HG03095 (cell line): ENCODE data around the gene CORO1C.
"Not testable (repeated sequence)": the region's sequence is repeated elsewhere in the genome, so short reads cannot be mapped to it uniquely, and the experiment has no call there.

Source experiments
- ATAC-seq: cut with Tn5 transposase; IDR thresholded peaks from one replicate; pipeline ENCODE4 v1.9.1; 2021; ENCODE audit warnings: moderate library complexity; ENCODE audit not compliant: unreplicated experiment

Gene CORO1C

DNA sequence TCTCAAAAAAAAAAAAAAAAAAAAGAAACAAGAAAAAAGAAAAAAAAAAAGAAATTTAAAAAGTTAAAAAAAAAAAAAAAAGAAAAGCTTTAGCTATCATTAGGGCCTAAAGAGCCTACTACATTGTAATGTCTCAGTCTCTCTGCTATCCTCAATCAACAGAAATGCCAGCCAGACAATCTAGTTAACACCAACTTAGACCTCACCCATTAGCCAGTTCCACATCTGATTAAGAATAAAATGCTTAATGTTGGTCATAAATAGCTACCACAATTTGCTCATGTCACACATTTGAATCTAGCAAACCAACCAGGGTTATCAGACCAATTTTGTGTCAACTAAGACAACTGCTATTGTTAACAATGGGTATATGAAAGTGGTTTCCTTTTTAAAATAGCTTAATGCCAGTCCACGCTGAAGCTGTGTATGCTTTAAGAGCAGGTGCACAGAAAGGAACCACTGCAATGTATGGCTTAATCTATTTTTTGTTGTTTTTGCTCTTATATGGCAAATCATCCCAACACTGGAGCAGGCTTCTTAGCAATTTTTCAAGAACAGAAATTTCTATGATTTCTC lies 52.1 kb downstream of the CORO1C start:
- ATAC-seq, result no peak

DNA sequence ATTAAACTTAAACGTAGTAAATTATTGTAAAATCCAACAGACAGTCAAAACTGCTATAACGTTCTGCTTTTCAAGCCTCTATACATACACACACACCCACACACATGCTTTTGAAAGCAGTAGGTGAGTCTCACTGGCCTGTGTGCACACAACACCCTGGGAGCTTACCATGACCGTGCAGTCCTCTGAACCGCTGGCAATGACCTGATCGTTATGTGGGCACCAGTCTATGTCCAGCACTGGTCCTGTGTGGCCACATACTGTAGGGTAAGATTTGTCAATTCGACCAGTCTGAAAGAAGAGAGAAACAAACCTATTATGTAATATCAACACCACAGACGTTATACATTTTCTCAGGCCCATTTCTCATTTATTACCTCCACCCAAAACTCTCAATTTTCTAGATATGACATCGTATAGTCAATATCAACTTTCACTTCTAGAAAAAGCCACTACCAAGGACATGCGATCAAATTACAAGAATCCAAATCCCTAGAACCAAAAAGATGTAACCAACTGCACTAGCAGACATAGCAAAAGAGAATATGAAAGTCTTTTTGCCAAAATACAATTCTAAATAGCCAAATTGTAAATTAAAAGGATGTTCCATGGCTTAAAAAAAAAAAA lies 53.1 kb downstream of the CORO1C start:
- ATAC-seq, result no peak

DNA sequence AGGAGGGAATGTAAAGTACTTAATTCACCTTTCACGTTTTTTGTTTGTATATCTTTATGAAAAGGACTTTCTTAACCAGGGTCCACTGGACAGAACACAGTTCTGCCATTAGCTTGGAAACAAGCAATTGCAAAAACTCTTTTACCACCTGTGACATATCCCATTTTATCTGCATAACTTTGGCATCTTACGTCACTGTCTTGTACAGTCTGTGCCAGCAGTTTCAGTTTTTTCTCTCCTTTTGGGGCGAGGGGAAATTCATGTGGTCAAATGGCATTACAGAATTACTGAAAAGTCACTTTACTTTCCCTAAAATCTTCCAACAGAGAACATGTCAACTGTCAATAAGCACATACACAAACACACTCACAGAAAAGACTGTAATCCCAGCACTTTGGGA lies 53.9 kb downstream of the CORO1C start:
- ATAC-seq, result no peak

DNA sequence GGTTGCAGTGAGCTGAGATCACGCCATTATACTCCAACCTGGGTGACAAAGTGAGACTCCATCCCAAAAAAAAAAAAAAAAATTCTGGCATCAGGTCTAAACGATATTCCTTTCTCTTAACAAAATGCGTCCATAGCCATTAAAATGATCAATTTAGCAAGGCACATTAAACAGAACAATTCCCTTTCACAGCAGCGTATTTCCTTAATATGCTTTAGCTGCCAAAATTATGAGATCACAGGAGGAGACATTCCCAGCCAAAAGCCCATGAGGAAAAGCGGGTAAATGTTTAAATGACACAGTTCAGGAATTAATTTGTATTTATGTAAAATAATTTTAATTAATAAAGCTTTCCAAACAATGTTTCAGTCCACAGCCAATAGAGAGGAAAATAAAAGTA lies 54.6 kb downstream of the CORO1C start:
- no peak for ATAC-seq

DNA sequence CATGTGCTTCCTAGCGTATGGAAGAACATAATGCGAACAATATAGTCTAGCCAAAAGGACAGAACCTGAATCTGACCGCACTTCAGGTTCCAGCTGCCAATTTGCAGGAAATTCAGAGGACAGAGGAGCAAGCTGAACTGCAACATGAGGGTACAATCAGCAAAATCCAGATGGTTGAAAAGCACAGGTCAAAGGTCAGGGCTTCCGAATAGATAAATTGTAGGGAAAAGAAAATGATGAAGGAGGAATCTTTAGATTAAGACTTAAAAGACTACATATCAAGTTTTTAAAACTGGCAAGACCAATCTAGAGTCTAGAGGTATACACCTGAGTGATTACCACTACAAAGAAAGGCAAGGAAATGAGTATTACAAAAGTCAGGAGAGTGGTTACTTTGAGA lies 55.5 kb downstream of the CORO1C start:
- ATAC-seq, result no peak

DNA sequence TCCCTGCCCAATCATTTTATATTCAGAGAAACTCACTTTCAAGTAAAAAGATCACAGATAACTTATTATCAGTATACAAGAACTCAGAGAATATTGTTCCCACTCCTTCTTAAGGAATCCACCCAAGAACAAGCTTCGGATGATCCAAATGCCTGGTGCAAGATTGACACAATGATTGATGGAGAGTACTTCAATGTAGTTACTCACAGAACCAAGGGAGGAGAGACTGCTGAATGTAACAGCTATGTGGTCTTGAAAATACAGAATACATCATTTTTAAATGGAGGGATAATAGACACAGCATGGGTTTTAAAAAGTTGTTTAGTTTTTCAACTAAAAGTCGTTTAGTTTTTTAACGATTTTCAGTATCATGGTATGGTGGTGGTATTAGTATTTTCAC lies 59.3 kb downstream of the CORO1C start:
- no peak for ATAC-seq

DNA sequence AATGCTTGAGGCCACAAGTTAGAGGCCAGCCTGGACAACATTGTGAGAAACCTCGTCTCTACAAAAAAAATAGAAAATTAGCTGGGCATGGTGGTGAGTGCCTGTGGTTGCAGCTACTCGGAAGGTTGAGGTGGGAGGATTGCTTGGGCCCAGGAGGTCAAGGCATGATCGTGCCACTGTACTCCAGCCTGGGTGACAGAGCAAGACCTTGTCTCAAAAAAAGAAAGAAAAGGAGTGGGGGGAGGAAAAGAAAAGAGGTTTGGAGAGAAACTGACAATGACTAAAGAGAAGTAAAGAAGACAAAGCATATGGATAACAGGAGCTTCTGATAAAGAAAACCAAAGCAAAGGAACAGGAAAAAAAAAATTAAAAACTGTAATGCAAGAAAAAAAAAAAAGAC lies 60.2 kb downstream of the CORO1C start:
- ATAC-seq, result no peak

DNA sequence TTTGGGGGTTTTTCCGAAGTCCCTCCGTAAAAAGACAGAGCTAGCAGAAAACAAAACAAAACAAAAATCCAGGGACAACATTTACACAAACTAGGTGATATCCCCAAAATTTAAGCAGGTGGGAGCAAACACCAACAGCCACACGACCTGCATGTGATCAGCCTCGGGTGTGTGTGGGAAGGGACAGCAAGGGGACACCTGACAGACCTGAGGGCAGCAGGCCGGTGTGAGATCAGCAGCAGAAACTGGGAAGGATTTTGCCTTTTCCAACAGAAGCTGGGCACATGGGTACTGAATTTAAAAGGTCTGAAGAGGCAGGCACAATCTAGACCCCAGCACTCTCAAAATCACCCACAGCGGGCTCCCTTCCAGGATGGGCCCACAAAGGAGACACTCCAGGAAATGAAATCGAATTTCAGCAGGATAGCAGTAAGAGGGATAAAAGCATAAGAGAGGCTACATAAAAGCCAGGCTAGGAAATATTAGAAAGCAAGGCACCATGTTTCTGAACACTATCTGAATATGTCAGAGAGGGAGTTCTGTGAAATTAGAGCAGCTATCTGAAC lies 61.2 kb downstream of the CORO1C start:
- ATAC-seq, result no peak

DNA sequence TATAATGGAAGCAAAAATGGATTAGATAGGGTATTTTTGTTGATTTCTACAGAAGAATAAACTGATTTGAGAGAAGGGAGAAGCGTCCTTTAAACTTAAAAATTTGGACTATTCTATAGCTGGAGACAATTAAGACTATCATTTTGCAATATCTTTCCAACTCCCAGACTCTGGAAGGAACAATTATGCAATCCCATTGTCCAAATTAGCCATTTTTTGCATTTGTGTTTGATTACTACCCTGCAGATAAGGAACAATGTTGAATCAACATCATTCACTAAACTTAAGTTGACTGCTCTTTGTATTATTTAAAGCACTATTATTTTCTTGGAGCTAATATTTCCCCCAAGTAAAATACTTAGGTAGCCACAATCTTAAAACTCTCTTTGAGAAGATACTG lies 62.8 kb downstream of the CORO1C start:
- no peak for ATAC-seq

DNA sequence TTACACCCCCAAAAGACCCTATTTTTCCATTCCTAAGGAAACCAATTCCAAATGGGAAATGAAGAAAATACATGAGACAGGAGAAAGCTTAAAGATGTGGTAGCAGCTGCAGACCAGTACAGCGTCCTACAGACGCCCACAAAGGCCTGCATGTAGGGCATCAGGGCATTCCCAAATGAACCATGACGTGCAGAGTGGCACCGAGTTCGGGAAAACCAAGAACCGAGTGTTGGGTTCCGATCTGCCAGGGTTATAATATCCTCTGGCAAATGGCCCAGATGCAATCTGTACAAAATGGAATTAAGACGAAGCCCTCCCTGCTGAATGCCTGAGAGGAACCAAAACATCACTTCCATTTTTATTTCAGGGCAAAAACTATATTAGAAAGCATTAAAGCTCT lies 63.3 kb downstream of the CORO1C start:
- ATAC-seq, result no peak

DNA sequence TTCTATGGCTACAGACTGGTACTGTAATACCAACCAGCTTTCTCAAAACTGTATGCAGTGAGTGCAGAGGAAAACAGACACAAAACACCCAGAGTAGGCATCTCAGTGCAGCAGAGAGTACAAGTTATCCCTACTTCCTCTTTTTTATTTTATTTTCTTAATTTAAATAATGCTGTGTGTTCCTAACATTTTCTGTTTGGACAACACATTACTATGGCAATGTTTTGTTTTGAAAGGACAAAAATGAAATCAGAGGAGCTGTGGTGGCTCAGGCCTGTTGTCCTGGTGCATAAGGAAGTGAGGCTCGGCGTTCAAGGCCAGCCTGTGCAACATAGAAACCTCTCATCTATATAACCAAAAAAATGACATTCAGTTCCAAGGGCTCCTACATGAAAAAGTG lies 64.0 kb downstream of the CORO1C start:
- ATAC-seq, result no peak

DNA sequence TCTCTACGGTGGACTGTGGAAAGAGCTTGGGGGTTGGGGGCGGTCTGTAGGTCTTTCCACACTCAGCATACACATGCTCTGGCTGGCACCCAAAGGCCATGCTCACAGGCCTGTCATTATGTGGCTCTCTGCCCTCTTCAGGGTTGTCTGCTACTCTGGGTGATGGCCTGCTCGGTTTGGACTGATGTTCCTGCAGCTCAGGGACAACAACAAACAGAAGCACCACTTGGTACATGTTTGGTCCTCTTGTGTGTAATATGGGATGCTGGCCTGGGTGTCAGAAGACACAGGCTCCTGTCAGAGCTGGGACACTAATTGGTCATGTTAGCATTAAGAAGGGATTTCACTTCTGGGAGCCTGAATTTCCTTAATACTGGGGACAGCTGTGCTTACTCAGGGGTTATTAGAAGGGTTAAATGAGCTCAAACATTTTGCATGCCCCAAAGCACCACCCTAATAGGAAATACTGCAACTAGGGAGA lies 64.9 kb downstream of the CORO1C start:
- no peak for ATAC-seq

DNA sequence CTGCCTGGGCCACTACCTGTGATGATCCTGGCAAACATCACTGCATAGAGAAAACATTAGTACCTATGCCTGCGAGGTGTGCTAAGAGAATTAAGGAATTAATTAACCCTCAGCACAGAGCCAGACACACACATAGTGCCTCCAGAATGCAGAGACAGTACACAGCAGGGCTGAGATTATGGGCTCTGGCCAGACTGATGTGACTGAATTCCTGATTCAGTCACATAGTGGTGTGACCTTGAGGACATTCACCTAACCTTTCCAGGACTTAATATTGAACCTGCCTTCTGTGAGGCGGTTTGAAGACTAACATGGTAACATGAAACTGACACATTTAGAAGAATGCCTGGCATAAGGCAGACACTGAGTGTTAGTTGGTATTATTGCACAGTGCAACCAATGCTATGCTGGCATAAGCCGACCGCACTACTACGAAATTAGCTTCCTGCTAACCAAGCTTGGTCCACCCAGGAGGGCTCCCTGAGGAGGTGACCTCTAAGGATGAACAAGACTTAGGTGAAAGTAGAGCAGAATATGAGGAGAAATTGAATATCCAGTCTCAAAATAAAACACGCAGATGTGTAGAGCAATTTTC lies 65.6 kb downstream of the CORO1C start:
- no peak for ATAC-seq

DNA sequence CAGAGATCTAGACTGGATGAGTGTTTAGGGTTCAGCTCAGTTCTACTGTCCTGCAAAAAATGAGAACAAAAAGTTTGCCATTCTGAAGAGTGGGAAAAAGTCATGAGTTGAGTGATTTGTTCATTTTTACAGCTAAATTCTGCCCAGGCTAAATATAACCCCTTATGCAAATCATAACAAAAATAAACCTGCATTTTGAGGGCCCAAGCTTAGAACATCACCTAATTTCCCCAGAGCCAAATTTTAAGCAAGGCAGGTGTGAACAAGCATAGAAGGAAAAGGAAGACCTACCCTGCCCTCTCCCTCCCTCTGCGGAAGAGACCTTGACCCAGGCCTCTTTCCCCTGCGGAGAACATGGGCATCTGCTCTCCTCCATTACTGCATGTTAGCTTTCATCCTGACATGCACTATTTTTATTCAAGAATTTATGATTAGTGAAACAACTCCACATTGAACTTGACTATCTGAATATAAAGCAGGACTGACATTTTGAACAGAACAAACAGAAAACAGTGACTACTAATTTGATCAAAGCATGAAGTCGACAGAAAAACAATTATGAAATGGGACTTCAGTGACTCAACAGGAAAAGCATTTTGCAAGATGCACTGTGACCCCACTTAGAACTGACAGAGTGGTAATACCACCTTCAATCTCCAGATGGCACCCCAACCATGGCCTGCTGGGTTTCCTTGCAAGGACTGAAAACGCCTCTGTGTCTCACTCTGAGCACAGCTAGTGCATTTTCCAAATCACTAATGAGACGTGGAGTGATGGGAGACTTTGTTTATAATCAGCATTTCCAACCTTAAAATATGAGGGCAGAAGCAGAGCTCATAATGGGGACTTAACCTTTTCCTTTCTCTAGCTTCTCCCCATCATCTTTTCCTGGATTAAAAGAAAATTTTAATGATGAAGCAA lies 66.7 kb downstream of the CORO1C start:
- peak; percentile 66 for ATAC-seq

DNA sequence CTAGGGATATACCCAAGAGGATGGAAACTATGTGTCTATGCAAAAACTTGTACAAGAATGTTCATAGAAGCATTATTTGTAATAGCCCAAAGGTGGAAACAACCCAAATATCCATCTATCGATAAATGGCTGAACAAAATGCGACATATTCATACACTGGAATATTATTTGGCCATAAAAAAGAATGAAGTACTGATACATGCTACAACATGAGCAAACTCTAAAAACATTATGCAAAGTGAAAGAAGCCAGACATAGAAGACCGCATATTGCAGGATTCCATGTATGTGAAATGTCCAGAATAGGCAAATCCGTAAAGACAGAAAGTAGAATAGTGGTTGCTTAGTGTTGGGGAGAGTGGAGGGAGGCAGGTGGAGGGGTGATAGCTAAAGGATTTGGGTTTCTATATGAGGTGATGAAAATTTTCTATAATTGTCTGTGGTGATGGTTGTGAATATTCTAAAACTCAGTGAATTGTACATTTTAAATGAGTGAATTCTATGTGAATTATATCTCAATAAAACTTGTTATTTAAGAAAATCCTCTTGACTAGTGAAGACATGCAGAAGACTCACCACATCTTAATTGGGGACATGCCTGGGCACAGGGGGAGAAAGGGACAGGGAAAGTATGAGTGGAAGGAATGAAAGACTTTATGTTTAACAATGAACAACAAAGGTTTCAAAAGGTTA lies 67.8 kb downstream of the CORO1C start:
- no peak for ATAC-seq

DNA sequence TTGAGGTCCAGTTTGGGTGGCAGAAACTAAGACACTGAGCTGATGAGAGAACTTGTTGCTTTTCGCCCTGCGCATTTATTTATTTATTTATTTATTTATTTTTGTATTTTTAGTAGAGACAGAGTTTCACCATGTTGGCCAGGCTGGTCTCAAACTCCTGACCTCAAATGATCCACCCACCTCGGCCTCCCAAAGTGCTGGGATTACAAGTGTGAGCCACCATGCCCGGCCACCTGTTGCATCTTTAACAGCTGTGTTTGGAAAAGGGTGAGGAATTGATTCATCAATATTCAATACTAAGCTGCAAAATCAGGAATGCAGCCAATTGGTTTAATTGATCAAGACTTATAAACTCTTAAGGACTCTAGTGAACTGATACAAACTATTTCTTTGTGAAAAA lies 73.2 kb downstream of the CORO1C start:
- ATAC-seq, result not testable (repeated sequence)

DNA sequence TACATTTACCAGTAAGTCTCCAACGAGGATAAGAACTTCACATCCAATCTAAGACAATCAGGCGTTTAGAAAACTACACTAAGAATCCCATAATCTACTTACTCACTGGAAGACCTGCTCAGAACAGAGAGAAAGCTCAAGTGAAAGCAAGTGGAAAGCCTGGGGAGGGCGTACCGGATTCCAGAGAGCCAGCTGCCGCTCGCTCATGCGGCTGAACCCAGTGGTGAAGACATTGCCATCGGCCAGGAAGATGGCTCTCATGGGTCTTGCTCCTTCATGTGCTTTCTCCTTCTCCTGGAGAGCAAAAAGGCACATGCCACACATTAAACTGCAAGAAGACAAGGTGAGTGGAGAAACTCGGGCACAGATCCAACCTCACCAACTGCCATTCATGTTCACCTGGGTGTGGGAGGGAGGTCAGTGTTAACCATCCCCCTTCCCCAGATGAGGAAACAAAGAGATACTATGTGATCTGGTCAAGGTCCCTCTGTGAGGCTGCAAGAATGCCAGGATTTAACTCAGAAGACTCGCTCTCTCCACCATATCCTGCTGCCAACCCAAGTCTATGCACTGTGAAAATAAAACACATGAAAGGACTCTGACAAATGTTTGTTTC lies 74.1 kb downstream of the CORO1C start:
- ATAC-seq, result no peak

DNA sequence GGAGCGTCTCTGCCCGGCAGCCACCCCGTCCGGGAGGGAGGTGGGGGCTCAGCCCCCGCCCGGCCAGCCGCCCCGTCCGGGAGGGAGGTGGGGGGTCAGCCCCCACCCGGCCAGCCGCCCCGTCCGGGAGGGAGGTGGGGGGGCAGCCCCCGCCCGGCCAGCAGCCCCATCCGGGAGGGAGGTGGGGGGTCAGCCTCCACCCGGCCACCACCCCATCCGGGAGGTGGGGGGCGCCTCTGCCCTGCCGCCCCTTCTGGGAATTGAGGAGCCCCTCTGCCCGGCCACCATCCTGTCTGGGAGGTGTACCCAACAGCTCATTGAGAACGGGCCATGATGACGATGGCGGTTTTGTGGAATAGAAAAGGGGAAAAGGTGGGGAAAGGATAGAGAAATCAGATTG lies 75.1 kb downstream of the CORO1C start:
- ATAC-seq, result not testable (repeated sequence)

DNA sequence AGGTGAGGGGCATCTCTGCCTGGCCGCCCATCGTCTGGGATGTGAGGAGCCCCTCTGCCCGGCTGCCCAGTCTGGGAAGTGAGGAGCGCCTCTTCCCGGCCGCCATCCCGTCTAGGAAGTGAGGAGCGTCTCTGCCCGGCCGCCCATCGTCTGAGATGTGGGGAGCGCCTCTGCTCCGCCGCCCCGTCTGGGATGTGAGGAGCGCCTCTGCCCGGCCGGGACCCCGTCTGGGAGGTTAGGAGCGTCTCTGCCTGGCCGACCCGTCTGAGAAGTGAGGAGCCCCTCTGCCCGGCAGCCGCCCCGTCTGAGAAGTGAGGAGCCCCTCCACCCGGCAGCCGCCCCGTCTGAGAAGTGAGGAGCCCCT lies 75.5 kb downstream of the CORO1C start:
- not testable (repeated sequence) for ATAC-seq

DNA sequence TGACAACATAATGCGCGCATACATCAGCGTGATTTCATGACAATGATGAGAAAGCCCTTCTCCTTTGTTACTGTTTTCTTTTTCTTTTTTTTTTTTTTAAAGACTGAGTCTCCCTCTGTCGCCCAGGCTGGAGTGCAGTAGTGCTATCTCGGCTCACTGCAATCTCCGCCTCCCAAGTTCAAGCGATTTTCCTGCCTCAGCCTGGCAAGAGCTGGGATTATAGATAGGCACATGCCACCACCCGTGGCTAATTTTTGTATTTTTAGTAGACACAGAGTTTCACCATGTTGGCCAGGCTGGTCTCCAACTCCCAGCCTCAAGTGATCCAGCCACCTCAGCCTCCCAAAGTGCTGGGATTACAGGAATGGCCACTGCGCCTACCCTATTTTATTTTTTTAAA lies 76.7 kb downstream of the CORO1C start:
- not testable (repeated sequence) for ATAC-seq
